ENCODE data around the gene DCAKD.

Gene DCAKD, protein sequence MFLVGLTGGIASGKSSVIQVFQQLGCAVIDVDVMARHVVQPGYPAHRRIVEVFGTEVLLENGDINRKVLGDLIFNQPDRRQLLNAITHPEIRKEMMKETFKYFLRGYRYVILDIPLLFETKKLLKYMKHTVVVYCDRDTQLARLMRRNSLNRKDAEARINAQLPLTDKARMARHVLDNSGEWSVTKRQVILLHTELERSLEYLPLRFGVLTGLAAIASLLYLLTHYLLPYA

GRCh38 chr17:45051060-45051719, at the start of gene DCAKD:
Gene DCAKD (minus strand): TSS chr17:45051632. CDS start chr17:45034885, 16,747 bp downstream.
- peak; percentile 29 to 94 (median 82) for DNase-seq

DNA sequence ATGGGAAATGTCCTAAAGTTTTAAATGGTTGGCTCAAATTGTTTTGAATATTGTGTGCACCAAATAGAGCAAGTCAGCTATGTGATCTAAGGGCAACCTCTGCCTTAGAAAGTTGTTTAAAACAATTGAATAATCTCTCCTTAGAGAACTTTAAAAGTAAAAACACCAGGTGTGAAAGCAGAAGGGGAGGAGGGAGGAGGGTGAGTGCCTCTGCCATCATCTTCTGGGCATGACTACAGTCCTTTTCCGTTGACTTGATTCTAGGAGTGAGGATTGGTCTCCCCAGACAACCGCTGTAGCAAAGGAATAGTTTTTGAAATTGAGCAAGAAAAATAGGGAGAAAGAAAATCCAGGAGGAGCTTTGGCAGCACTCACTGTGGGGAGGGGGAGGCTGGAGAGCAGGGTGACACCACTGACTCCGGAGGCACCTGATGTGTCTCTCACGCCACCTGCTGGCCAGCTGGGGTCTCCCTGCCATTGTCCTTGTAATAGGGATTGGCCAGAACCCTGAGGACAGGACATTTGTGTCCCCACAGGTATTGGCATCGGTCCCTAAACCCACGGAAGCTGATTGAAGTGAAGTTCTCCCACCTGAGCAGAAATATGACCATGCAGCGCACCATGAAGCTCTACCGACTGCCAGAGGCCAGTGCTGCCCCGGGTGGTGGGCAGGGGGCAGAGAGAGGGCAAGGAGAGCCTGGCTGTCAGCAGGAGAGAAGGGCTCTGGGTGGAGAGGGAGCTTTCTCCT, 47.6 kb upstream of the DCAKD start:
- peak in 51 of 56 donors; percentile 17 to 85 (median 65) for DNase-seq

- no peak for DNase-seq
Observed at GRCh38 chr17:45098081-45098868, 46.8 kb upstream of the DCAKD start.

- no peak for DNase-seq
Observed at GRCh38 chr17:45096926-45097325, 45.5 kb upstream of the DCAKD start.

DNA sequence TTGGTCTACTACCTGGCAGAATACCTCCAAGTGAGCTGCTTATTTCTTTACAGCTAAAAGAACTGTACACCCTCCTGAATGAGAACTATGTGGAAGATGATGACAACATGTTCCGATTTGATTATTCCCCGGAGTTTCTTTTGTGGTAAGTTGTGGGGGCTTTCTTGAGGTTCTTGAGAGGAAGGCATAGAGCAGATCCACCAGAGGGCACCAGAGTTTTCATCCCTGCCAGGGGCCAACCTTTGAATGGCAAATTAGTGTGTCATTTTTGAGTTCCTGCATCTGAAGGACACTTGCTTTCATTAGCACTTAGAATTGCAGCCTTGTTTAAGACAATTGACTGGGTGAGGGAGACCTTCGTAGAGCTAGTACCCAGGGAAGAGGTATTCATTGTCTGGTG, 44.7 kb upstream of the DCAKD start:
- peak in 1 of 56 donors; percentile 11 for DNase-seq

- DNase-seq, result peak in 2 of 56 donors; percentile 52 to 72
Observed at GRCh38 chr17:45093444-45094110, 42.1 kb upstream of the DCAKD start.

DNA sequence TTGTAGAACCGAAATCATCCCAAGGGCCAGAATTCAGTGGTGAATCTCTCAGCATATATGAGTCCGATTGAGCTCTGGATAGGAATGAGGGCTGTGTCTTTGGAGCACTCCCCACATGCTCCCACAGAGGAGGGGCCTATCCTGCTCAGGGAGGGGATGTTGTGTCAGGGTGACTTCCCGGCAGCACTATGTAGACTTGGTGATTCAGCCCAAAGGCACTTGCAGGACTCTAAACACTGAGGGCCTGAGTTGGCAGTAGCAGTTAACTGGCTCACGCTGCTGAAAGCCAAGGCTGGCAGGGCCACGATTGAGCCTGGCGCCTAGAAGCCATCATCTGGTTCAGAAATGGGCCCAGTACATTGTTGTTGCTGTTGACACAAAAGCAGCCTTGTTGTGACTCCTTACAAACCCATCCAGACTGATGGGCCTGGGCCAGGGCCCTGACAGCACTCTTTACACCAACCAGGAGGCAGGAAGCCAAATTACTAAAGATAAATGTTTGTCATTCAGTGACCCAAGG, 41.5 kb upstream of the DCAKD start:
- peak in 55 of 56 donors; percentile 37 to 99 (median 89) for DNase-seq

DNA sequence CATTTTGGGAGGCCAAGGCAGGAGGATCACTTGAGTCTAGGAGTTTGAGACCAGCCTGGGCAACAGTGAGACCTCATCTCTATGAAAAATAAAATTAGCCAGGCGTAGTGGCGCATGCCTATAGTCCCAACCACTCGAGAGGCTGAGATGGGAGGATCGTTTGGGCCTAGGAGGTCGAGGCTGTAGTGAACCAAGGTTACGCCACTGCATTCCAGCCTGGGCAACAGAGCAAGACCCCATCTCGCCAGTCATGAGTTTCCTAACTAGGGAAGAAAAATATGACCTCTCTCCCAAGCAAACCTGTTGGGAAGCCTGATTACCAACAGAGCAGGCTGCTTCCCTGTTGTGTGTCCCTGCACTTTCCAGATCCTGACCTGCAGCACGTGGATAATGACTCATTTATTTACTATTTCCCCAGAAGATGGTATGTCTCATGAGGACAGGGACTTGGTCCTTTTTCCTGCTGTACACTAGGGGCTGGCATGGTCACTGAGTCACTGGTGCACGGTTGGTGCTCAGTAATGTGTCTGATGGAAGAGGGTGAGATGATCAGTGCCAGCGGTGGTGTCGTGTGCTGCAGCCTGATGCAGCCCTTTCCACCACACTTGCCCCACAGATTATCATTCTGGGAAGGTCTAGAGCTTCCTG, 40.5 kb upstream of the DCAKD start:
- DNase-seq, result no peak

DNA sequence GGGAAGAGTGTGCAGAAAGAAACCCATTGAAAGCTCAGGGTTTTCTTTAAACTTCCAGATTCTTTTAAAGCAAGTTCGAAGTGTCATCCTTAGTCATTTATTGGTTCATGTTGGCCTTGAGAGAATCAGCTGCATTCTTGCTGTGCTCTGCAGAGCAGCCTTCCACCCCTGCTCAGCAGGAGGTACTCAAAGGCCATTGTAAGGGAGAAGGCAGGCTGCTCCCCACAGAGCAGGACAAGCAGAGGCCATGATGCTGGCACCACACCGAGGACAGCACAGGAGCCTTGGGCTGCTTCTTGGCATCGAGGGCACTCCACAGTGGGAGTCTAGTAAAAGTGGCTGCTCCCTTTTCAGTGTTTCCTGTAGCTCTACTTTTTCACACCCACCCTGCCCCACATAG, 39.3 kb upstream of the DCAKD start:
- no peak for DNase-seq

- no peak for DNase-seq
Observed at GRCh38 chr17:45088741-45089140, 37.3 kb upstream of the DCAKD start.

- DNase-seq, result no peak
Observed at GRCh38 chr17:45087978-45088377, 36.5 kb upstream of the DCAKD start.

DNA sequence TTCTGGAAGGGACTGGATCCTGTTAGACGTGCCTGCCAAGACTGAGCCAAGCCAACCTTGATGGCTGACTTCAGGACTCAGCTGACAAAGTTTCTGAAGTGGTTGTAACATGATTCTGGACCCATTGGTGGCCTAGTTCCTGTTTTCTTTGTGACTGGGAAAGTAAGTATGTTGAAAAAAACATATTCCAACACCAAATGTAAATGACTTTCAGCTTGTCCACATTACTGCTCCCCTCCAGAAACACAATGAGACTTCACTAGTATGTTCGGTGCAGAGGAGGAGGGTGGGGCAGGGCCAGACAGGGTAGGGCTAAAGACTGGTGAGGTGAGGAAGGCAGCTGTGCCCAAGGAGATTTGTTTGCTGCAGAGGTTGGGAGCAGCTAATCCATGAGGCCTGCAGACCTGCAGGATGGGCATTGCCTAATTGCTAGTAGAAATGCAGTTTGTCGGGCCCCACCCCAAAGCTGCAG, 36.1 kb upstream of the DCAKD start:
- DNase-seq, result no peak

- peak in 4 of 56 donors; percentile 24 to 37 (median 30) for DNase-seq
Observed at GRCh38 chr17:45086865-45087503, 35.6 kb upstream of the DCAKD start.

DNA sequence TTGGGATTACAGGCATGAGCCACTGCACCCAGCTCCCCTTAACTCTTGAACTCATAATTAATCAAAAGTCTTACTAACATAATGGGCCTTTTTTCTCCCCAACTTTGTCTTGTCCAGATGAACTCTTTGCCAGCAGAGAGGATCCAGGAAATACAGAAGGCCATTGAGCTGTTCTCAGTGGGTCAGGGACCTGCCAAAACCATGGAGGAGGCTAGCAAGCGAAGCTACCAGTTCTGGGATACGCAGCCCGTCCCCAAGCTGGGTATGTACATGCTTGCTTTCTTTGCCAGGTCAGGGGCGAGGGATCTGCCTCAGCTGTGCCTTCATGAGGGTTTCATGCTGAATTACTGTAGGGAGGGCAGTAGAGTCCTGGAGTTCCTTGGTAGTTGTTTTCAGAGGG, 35.0 kb upstream of the DCAKD start:
- no peak for DNase-seq

GRCh38 chr17:45081047-45081703, 29.7 kb upstream of the DCAKD start:
- DNase-seq, result peak in 7 of 56 donors; percentile 7 to 38 (median 20)

DNA sequence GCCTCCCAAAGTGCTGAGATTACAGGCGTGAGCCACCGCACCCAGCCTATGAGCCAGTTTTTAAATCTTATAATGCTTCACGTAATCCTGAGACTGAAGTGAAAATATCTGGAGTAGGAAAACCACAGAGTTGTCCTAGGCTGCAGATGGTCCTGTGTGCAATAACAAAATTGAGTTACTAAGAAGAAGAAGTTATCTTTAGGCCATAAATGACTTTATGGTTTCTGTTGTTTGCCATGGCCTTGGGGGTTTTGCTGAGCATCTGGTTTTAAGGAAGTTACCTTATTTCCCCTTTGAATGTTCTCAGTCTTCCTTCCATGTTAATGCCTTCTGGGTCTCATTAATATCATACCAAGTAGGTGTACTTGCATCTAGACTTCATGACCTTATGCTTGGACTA, 26.2 kb upstream of the DCAKD start:
- DNase-seq, result no peak

- DNase-seq, result peak in 12 of 56 donors; percentile 3 to 61 (median 14)
Observed at GRCh38 chr17:45073414-45074070, 22.1 kb upstream of the DCAKD start.

DNA sequence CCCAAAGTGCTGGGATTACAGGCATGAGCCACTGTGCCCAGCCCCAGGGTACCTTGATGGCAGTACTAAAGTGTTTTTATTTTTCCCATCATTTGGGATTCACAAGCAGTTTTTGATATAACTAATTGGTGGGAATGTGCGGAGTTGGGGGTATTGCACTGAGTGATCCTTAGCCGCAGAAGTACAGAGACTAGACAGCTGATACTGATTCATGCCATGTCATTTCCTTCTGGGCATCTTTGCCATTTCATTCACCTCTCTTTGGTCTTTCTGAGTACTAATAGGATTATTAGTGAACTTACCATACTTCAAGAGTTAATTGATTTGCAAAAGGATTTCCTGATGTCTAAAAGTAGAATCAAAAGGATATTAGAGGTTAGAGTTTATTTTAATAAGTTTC, 19.4 kb upstream of the DCAKD start:
- no peak for DNase-seq
